PFSK-1 (cell line): ENCODE data around the gene ALDOC.

ENCODE experiments used
- FOXP2 ChIP-seq: optimal IDR thresholded peaks from 2 replicates; pipeline ENCODE3; 2011; ENCODE audit warnings: borderline replicate concordance, control low read depth, inconsistent platforms; ENCODE audit not compliant: insufficient read depth; ENCODE audit errors: extremely low read length, extremely low read depth
- POLR2AphosphoS5 ChIP-seq: IDR thresholded peaks from 2 replicates; pipeline ENCODE4 v1.6.1; 2012; ENCODE audit warnings: low read depth, mild to moderate bottlenecking, control low read depth, low read length, moderate library complexity
- SIN3A ChIP-seq: IDR thresholded peaks from 2 replicates; pipeline ENCODE4 v1.6.1; 2012; ENCODE audit warnings: mild to moderate bottlenecking, low read length, moderate library complexity, borderline replicate concordance; ENCODE audit not compliant: insufficient read depth
- TAF1 ChIP-seq: IDR thresholded peaks from 2 replicates; pipeline ENCODE4 v1.6.1; 2012; ENCODE audit warnings: low read length, control low read depth, borderline replicate concordance; ENCODE audit not compliant: insufficient read depth
- TF ChIP-seq, protein P1 (sequence below), 2 experiments: IDR thresholded peaks; 2 replicates each; pipeline versions ENCODE4 v1.6.1 to v1.8.0; 2011 to 2012; ENCODE audit warnings: low read depth in 2 of 2, low read length in 2 of 2, control low read depth in 1 of 2, inconsistent platforms in 1 of 2, mild to moderate bottlenecking in 1 of 2, moderate library complexity in 1 of 2; ENCODE audit not compliant: insufficient read depth in 1 of 2

ALDOC gene

DNA sequence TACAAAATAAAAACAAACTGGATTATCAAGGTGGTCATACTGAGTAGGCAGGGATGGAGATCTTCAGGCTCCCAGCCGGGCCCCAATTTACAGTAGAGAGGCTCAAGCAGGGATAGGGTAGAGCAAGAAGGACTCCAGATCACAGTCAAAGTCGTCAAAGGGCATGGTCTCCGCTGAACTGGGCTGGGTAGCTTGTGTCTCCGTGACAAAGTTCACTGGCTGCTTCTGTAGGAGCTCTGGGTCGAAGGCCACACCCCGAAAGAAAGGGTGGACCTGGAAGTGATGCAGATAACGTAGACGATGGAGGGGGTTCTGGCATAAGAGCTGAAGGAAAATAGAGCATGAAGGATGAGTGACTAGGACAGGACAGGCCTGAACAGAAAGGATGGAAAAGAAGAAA, 33.7 kb upstream of the ALDOC start:
- TF ChIP-seq FOXP2 (no peak), TAF1 (no peak), SIN3A (no peak), POLR2AphosphoS5 (no peak; the same call in 1 of the 2 replicates)
- TF ChIP-seq, protein P1, sequence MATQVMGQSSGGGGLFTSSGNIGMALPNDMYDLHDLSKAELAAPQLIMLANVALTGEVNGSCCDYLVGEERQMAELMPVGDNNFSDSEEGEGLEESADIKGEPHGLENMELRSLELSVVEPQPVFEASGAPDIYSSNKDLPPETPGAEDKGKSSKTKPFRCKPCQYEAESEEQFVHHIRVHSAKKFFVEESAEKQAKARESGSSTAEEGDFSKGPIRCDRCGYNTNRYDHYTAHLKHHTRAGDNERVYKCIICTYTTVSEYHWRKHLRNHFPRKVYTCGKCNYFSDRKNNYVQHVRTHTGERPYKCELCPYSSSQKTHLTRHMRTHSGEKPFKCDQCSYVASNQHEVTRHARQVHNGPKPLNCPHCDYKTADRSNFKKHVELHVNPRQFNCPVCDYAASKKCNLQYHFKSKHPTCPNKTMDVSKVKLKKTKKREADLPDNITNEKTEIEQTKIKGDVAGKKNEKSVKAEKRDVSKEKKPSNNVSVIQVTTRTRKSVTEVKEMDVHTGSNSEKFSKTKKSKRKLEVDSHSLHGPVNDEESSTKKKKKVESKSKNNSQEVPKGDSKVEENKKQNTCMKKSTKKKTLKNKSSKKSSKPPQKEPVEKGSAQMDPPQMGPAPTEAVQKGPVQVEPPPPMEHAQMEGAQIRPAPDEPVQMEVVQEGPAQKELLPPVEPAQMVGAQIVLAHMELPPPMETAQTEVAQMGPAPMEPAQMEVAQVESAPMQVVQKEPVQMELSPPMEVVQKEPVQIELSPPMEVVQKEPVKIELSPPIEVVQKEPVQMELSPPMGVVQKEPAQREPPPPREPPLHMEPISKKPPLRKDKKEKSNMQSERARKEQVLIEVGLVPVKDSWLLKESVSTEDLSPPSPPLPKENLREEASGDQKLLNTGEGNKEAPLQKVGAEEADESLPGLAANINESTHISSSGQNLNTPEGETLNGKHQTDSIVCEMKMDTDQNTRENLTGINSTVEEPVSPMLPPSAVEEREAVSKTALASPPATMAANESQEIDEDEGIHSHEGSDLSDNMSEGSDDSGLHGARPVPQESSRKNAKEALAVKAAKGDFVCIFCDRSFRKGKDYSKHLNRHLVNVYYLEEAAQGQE (IDR thresholded peaks at IDR 0.05; ENCODE audit: insufficient read depth in 1 of 2, low read depth in 2 of 2, low read length in 2 of 2) = no peak

DNA sequence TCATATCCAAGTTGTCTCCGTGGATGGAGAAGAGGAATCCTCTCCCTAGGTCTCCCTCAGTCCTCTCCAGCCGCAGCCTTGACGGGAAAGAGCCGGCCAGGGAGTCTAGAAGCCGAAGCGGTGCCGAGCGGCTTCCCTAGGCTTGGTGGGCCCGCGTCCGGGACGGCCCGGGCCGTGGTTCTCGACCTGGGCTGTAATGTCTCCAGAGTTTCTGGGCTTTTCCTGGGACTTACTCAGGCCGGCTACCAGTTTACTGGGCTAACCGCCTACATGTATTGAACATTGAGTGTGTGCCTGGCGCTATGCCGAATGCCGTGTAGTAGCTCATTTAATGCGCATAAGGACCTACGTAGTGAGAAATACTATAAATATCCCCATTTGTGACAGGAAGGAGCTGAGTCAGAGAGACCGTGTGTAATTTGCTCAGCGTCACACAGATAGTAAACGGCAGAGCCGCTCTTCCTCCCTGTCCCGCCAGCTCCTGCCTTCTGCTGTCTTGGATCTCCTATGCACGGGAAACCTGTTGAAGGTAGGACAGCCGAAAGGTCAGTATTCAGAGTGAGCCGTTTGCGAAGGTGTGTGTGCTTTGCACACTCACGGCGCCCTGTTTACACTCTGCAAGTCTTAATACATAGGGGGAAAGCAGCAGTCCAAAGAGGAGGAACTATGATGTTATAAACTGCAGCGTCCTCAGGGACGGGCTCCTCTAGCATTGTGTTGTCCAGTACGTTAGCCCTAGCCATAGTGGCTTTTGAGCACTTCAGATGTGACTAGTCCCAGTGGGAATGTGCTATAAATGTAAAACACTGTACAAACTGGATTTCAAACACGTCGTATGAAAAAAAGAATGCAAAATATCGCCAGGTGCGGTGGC, 22.9 kb upstream of the ALDOC start:
- TF ChIP-seq POLR2AphosphoS5 (no peak; the same call in 1 of the 2 replicates), FOXP2 (no peak), TAF1 (no peak), SIN3A (peak; percentile 87; the same call in 1 of the 2 replicates)
- TF ChIP-seq, protein P1 (IDR thresholded peaks at IDR 0.05; ENCODE audit: insufficient read depth in 1 of 2, low read depth in 2 of 2, low read length in 2 of 2) = no peak; a peak in 1 of 4 replicates

DNA sequence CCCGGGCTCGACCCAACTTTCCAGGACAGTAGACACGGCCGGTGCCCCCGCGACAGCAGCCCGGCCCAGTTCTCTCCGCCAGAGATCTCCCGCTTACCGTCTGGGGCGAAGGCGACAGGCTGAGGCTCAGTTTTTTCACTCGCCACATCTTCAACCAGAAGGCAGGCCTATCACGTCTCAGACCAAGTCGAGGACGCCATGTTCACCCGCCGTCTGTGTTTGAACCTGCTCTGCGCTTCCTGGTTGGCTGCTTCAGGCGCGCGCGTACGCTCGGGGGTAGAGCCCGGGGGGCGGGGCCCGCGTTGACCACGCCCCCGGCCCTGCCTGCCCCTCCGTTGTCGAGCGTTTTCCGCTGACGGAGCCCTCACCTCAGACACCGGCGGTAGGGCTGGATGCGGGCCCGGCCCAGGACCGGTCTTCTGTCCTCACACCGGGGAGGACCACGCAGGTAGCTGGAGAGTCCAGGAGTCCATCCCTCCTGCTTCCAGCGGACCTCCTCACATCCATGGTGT, 22.2 kb upstream of the ALDOC start, which contains the start of gene SPAG5:
Gene SPAG5, minus strand, starts transcription at position 227 of the 512 bp plus-strand sequence. Its CDS starts 79 bp downstream, at position 148.
- TF ChIP-seq SIN3A (0 out of 2 replicates have a peak, but pooled peaks have one; percentile 29), FOXP2 (peak; percentile 58), POLR2AphosphoS5 (peak; percentile 86; the same call in 1 of the 2 replicates), TAF1 (peak; percentile 77; the same call in 1 of the 2 replicates)
- TF ChIP-seq, protein P1 (IDR thresholded peaks at IDR 0.05; ENCODE audit: insufficient read depth in 1 of 2, low read depth in 2 of 2, low read length in 2 of 2) = no peak

DNA sequence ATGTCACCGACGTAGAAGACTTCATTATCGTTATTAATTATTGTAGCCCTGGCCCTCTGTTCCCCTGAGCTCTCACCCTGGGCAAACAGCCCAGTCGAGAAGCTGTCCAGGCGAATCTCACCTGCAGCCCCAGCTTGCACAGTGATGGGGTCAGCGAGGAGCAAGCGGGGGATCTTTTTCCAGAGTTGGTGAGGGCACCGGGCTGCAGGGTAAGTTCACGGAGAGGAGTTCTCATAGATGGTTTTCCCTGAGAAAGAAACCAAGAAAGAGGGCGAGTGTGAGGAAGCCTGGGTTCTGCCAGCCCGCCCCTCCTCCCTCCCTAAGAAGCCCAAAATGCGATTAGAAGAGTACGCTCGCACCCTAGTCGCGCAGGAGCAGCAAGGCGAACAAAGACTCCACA, 21.7 kb upstream of the ALDOC start:
- no peak for TF ChIP-seq SIN3A
- TF ChIP-seq, protein P1 (IDR thresholded peaks at IDR 0.05; ENCODE audit: insufficient read depth in 1 of 2, low read depth in 2 of 2, low read length in 2 of 2) = no peak
- no peak; the same call in 1 of the 2 replicates for TF ChIP-seq POLR2AphosphoS5
- TF ChIP-seq TAF1 = no peak
- no peak for TF ChIP-seq FOXP2
